Measurements from ENCODE around the gene ZNF668. TPM values are rescaled to one million over a fixed set of nuclear protein-coding genes. Genes with fewer than 3 reads are reported as not detected.

ZNF668 gene
- total and polyA plus RNA-seq, 2 experiments from 2014 or later, result 6.2 to 13.1 TPM

DNA sequence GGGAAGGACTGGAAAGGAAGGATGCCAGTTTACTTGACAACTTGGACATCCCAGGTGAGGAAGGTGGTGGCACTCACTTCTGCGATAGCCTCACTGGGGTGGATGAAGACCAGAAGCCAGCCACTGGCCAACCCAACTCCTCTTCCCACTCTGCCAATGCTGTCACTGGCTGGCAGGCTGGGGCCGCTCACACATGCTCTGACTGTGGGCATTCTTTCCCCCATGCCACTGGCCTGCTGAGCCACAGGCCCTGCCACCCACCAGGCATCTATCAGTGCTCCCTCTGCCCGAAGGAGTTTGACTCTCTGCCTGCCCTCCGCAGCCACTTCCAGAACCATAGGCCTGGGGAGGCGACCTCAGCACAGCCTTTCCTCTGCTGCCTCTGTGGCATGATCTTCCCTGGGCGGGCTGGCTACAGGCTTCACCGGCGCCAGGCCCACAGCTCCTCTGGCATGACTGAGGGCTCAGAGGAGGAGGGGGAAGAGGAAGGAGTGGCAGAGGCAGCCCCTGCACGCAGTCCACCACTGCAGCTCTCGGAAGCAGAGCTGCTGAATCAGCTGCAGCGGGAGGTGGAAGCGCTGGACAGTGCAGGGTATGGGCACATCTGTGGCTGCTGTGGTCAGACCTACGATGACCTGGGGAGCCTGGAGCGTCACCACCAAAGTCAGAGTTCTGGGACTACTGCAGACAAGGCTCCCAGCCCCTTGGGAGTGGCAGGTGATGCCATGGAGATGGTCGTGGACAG is 4.7 kb upstream of the ZNF668 start:
- ATAC-seq (no peak), DNase-seq (ENCODE audit: low spot score) (no peak)
- no peak overlapping the region for H3K4me3 Mint-ChIP-seq
- H3K27me3 ChIP-seq (ENCODE audit: insufficient read depth), result no peaks in the 10 kb centered on the region
- H2AFZ ChIP-seq, result no peak overlapping the region
- H4K20me1 ChIP-seq (replicated peaks; ENCODE audit: insufficient read depth), result no peaks in the 10 kb centered on the region; the same call in 1 of the 2 replicates
- TF ChIP-seq CREB1 (CRISPR knock-in tag; IDR thresholded peaks at IDR 0.05; ENCODE audit: low read depth), result no peak
- H3K36me3 Mint-ChIP-seq (ENCODE audit: low read depth), result peaks cover 56% of the 10 kb centered on the region
- no peak overlapping the region for H3K4me3 ChIP-seq
- peaks cover 4% of the 10 kb centered on the region; the same call in 1 of the 2 replicates for H3K4me1 ChIP-seq (ENCODE audit: insufficient read depth)
- no peaks in the 10 kb centered on the region for H3K9me3 Mint-ChIP-seq
- H3K36me3 ChIP-seq (ENCODE audit: insufficient read depth), result peaks cover 7% of the 10 kb centered on the region; the same call in 1 of the 2 replicates
- H3F3A ChIP-seq (replicated peaks; ENCODE audit: low read depth), result no peaks in the 10 kb centered on the region
- no peak overlapping the region for H3K27ac Mint-ChIP-seq
- H3K4me1 Mint-ChIP-seq, result peaks cover 7% of the 10 kb centered on the region
- no peak overlapping the region for H3K27ac ChIP-seq (ENCODE audit: low read depth)
- H3K27me3 Mint-ChIP-seq (ENCODE audit: insufficient read depth, low read depth, poor library complexity), result peaks cover 11% of the 10 kb centered on the region
- peaks cover 20% of the 10 kb centered on the region for H3K79me2 ChIP-seq (replicated peaks; ENCODE audit: insufficient read depth)
- no peak overlapping the region for H3K4me2 ChIP-seq
- H3K9me2 ChIP-seq (ENCODE audit: insufficient read depth), result no peaks in the 10 kb centered on the region

- Histone ChIP-seq H4K20me1 (replicated peaks; ENCODE audit: insufficient read depth) (no peaks in the 10 kb centered on the region; the same call in 1 of the 2 replicates), H3K27ac (ENCODE audit: low read depth) (no peak overlapping the region), H3K9me2 (ENCODE audit: insufficient read depth) (no peaks in the 10 kb centered on the region), H3K4me2 (no peak overlapping the region), H3K4me3 (no peak overlapping the region), H3F3A (replicated peaks; ENCODE audit: low read depth) (no peaks in the 10 kb centered on the region), H2AFZ (no peak overlapping the region), H3K36me3 (ENCODE audit: insufficient read depth) (peaks cover 7% of the 10 kb centered on the region; the same call in 1 of the 2 replicates), H3K79me2 (replicated peaks; ENCODE audit: insufficient read depth) (peaks cover 23% of the 10 kb centered on the region), H3K4me1 (ENCODE audit: insufficient read depth) (peaks cover 4% of the 10 kb centered on the region; the same call in 1 of the 2 replicates), H3K27me3 (ENCODE audit: insufficient read depth) (no peaks in the 10 kb centered on the region)
- DNase-seq (ENCODE audit: low spot score) (peak; percentile 35), ATAC-seq (no peak)
- H3K27me3 Mint-ChIP-seq (ENCODE audit: insufficient read depth, low read depth, poor library complexity), result peaks cover 10% of the 10 kb centered on the region
- H3K9me3 Mint-ChIP-seq, result no peaks in the 10 kb centered on the region; the same call in 2 of the 3 replicates
- H3K27ac Mint-ChIP-seq, result no peak overlapping the region
- no peak overlapping the region for H3K4me3 Mint-ChIP-seq
- peaks cover 7% of the 10 kb centered on the region for H3K4me1 Mint-ChIP-seq
- peaks cover 53% of the 10 kb centered on the region for H3K36me3 Mint-ChIP-seq (ENCODE audit: low read depth)
- TF ChIP-seq NANOG (IDR thresholded peaks at IDR 0.05; ENCODE audit: borderline replicate concordance) (no peak), ZNF331 (CRISPR knock-in tag; IDR thresholded peaks at IDR 0.05; ENCODE audit: low read depth) (no peak), EZH2phosphoT487 (IDR thresholded peaks at IDR 0.05; ENCODE audit: unreplicated experiment) (no peak), JUNB (IDR thresholded peaks at IDR 0.05; ENCODE audit: unreplicated experiment) (no peak), EZH2 (IDR thresholded peaks at IDR 0.05; ENCODE audit: low read depth, unreplicated experiment) (no peak), STAT1 (IDR thresholded peaks at IDR 0.05; ENCODE audit: unreplicated experiment) (no peak), ETS1 (IDR thresholded peaks at IDR 0.05) (no peak)
- TF ChIP-seq, protein P1, sequence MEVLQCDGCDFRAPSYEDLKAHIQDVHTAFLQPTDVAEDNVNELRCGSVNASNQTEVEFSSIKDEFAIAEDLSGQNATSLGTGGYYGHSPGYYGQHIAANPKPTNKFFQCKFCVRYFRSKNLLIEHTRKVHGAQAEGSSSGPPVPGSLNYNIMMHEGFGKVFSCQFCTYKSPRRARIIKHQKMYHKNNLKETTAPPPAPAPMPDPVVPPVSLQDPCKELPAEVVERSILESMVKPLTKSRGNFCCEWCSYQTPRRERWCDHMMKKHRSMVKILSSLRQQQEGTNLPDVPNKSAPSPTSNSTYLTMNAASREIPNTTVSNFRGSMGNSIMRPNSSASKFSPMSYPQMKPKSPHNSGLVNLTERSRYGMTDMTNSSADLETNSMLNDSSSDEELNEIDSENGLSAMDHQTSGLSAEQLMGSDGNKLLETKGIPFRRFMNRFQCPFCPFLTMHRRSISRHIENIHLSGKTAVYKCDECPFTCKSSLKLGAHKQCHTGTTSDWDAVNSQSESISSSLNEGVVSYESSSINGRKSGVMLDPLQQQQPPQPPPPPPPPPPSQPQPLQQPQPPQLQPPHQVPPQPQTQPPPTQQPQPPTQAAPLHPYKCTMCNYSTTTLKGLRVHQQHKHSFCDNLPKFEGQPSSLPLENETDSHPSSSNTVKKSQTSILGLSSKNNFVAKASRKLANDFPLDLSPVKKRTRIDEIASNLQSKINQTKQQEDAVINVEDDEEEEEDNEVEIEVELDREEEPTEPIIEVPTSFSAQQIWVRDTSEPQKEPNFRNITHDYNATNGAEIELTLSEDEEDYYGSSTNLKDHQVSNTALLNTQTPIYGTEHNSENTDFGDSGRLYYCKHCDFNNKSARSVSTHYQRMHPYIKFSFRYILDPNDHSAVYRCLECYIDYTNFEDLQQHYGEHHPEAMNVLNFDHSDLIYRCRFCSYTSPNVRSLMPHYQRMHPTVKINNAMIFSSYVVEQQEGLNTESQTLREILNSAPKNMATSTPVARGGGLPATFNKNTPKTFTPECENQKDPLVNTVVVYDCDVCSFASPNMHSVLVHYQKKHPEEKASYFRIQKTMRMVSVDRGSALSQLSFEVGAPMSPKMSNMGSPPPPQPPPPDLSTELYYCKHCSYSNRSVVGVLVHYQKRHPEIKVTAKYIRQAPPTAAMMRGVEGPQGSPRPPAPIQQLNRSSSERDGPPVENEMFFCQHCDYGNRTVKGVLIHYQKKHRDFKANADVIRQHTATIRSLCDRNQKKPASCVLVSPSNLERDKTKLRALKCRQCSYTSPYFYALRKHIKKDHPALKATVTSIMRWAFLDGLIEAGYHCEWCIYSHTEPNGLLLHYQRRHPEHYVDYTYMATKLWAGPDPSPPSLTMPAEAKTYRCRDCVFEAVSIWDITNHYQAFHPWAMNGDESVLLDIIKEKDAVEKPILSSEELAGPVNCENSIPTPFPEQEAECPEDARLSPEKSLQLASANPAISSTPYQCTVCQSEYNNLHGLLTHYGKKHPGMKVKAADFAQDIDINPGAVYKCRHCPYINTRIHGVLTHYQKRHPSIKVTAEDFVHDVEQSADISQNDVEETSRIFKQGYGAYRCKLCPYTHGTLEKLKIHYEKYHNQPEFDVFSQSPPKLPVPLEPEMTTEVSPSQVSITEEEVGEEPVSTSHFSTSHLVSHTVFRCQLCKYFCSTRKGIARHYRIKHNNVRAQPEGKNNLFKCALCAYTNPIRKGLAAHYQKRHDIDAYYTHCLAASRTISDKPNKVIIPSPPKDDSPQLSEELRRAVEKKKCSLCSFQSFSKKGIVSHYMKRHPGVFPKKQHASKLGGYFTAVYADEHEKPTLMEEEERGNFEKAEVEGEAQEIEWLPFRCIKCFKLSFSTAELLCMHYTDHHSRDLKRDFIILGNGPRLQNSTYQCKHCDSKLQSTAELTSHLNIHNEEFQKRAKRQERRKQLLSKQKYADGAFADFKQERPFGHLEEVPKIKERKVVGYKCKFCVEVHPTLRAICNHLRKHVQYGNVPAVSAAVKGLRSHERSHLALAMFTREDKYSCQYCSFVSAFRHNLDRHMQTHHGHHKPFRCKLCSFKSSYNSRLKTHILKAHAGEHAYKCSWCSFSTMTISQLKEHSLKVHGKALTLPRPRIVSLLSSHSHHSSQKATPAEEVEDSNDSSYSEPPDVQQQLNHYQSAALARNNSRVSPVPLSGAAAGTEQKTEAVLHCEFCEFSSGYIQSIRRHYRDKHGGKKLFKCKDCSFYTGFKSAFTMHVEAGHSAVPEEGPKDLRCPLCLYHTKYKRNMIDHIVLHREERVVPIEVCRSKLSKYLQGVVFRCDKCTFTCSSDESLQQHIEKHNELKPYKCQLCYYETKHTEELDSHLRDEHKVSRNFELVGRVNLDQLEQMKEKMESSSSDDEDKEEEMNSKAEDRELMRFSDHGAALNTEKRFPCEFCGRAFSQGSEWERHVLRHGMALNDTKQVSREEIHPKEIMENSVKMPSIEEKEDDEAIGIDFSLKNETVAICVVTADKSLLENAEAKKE (CRISPR knock-in tag; IDR thresholded peaks at IDR 0.05), result no peak
Observed at GRCh38 chr16:31077592-31078396, 3.8 kb upstream of the ZNF668 start.
